Measurements from ENCODE around the gene CDC26.
"Not testable (repeated sequence)": the region's sequence is repeated elsewhere in the genome, so short reads cannot be mapped to it uniquely, and the experiment has no call there.

The CDC26 gene
- total RNA-seq: 5.6 to 12.9 reads per million in 2 donors

- DNase-seq: peak; percentile 89 to 98 (median 93)
These were observed at the start of gene CDC26, which contains the start of gene PRPF4 for GRCh38 chr9:113275157-113276131. Gene CDC26 (minus strand): TSS chr9:113275572. CDS start chr9:113272507, 3,065 bp downstream. Gene PRPF4 (plus strand): TSS chr9:113275658. CDS start chr9:113275744, 86 bp downstream.

DNA sequence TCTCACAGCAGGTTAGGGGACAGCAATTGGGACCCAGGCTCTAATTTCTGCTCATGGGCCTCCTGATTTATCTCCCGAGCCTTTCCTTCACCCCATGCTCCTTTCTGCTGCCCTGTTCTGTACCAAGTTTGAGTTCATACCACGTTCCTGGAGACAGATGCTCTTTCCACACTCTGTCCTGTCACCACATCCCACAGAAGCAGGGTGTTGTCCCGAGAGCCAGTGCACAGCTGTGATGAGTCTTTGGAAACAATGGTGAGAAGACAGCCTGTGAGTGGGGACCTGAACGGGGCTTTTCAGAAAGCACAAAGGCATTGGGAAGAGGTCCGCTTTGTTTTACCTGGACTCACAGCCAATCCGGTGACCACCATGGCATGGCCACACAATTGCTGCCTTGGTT is 47.3 kb upstream of the CDC26 start:
- DNase-seq: no peak

DNA sequence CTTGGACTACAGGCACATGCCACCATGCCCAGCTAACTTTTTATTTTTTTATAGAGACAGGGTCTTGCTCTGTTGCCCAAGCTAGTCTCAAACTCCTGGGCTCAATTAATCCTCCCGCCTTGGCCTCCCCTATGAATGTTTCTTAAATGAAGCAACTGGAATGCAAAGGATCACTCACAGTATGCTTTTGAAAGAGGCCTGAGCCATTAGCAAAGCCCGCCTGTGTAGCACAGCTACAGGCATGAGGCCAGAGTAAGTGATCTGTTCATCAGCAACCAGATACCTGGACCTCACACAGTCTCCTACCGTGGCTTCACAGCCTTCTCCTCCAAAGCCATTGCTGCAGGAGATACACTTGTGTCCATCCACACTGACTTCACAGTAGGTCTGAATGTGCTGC is 44.7 kb upstream of the CDC26 start:
- DNase-seq: no peak

- DNase-seq: no peak
These were observed 43.7 kb upstream of the CDC26 start for GRCh38 chr9:113319054-113319453.

- no peak for DNase-seq
These were observed 42.4 kb upstream of the CDC26 start for GRCh38 chr9:113317777-113318176.

DNA sequence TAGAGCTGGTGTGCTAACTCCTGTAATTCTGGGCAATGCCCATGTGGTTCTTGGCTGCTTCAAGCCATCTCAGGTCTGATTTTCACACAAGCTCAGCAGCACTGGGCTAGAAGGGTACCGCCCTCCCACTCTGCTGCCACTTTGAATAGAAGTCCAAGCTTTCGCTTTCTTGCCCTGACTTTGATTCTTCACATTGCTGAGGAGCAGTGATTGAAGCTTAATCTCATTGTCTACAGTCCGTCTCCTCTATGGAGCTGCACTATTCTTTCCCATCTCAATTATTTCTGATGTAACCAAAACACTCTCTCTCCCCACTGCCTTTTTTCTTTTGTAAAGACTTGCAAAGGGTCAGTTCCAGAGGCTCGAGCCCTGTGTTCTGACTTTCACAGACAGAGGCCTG is 40.7 kb upstream of the CDC26 start:
- no peak for DNase-seq

GRCh38 chr9:113315231-113315630 is 39.9 kb upstream of the CDC26 start:
- no peak for DNase-seq

DNA sequence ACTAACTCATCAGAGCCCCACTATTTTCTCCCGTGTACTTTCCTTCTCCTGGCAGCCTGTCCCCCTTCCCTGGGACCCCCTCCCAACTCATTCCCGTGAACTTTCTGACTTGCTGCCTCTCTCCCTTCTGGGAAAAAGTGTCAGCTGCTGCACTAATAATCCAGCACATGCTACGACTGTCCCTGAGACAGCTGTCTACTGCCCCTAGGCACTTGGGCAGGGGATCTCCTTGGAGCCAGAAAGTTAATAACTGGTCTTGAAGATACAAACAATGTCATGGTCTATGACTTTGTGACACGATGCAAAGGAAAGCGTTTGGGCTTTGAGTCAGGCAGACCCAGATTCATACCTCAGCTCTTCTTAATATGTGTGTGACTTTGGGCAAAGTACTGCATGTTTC is 37.9 kb upstream of the CDC26 start:
- no peak for DNase-seq

- no peak for DNase-seq
These were observed 36.6 kb upstream of the CDC26 start for GRCh38 chr9:113311961-113312360.

- DNase-seq: peak in 1 of 5 experiments; percentile 38
These were observed 35.2 kb upstream of the CDC26 start for GRCh38 chr9:113310538-113310937.

GRCh38 chr9:113309204-113309813 is 33.9 kb upstream of the CDC26 start:
- DNase-seq: peak in 2 of 5 experiments; percentile 3 to 56

DNA sequence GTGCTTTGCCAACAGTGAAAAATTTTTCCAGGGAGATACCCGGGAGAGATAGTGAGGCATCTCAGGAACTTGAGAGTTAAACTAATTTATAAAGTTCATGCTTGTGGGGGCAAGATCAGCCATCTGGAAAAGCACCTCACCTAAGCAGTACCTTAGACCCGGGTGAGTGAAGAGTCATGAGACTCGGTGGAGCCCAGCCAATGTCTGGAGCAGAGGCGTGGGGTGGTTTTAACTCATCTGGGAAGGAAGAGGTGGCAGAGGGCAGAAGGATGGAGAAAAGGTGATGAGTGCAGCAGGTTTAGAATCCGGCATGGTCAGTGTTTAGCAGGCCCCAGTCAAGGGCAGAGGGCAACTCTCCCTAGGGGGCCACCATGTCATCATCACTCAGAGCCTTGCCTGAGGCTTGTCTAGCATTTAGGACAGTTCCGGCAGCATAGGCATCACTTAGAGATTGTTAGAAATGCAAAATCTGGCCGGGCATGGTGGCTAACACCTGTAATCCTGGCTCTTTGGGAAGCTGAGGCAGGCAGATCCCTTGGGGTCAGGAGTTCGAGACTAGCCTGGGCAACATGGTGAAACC is 32.1 kb upstream of the CDC26 start:
- no peak for DNase-seq

DNA sequence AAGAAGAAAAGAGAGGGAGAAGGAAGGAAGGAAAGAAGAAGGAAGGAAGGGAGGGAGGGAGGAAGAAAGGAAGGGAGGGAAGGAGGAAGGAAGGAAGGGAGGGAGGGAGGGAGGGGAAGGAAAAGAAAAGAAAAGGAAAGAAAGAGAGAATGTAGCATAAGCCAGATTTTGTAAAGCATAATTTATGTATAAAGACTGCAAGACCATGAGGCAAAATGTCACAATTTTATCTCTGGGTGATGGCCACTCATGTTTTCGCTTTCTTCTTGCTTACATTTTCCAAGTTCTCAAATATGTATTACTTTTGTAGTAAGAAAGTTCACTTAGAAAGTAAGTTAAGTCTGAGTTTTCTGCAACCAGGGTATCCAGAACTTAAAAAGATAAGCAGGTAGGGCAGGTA is 31.2 kb upstream of the CDC26 start:
- no peak for DNase-seq

- no peak for DNase-seq
These were observed 27.5 kb upstream of the CDC26 start, which contains the start of gene RNF183 for GRCh38 chr9:113302792-113303418. Gene RNF183 (minus strand): TSS chr9:113303376. CDS start chr9:113298184, 5,192 bp downstream.

GRCh38 chr9:113301548-113301947 is 26.2 kb upstream of the CDC26 start:
- DNase-seq: no peak

DNA sequence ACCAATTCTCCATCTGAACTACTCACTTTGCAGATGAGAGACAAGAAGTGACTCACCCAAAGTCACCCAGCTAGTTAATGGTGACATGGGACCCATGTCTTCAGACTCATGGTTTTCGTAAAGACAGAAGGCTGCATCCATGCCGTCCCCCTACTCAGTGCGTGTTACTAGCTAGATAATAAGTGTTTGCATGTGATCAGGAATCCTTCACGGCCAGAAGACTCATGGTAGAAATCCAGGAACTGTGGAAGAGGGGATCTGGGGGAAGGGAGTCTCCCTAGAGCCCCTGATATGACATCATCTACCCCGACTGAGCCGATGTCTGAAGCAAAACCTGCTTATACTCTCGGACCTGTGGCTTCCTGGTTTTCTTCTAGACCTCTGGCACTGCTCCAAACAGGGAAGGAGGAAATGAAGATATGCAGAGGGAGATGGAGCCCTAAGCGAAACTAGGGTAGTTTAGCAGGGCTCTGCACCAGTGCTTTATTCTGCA is 24.5 kb upstream of the CDC26 start:
- DNase-seq: no peak

DNA sequence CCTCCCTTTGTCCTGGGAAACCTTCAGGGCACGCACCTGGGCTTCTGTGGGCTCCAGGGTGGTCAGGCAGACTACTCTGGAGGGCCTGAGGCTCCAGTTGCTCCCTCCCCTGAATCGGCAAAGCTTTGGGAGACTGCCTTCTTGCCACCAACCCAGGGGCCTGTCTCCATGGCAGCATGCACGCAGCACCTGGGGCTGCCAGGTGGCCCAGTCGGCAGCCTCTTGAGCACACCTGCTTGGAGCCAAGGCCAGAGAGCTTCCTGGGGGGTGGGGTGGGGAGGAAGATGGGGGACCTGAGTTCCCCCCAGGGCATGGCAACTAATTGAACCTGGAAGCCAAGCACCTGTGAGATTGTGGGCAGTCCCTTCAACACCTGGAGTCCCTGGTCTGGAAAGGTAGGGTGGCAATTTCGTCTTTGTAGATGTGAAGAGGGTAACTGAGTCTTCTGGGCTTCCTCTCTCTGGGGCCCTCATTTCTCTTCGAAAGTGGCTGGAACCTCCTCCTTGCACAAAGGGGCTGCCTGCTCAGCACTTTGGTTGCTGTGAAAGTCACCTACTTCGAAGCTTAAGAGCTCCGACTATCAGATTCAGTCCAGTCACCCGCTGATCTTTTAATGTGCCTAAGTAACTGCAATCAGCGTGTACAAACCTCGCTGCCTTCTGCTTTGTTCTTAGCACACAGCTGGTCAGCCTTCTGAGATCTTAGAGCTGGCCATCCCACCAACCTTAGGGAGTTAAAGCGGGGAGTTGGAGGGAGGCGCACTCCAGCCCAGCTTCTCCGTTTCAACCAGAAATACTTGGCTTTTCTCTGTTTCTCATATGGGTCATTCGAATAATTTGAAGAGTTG is 23.8 kb upstream of the CDC26 start:
- no peak for DNase-seq

DNA sequence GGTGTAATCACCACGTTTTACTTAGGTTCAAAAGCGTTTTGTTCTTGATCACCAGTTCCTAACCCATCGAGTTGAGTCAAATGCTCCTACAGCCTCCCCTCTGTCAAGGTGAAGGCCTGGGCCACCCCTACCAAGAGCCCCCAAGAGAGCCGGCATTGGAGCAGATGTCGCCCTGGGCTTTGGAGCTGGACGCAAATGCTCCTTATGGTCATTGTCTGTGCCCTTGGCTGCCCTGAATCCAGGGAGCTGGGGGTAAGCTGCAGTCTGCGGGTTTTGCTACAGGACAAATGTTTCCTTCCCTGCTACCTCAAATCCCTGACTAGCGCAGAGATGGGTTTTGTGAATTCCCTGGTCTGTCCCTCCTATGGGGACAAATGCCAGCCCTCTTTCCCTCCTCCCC is 22.9 kb upstream of the CDC26 start:
- DNase-seq: no peak

DNA sequence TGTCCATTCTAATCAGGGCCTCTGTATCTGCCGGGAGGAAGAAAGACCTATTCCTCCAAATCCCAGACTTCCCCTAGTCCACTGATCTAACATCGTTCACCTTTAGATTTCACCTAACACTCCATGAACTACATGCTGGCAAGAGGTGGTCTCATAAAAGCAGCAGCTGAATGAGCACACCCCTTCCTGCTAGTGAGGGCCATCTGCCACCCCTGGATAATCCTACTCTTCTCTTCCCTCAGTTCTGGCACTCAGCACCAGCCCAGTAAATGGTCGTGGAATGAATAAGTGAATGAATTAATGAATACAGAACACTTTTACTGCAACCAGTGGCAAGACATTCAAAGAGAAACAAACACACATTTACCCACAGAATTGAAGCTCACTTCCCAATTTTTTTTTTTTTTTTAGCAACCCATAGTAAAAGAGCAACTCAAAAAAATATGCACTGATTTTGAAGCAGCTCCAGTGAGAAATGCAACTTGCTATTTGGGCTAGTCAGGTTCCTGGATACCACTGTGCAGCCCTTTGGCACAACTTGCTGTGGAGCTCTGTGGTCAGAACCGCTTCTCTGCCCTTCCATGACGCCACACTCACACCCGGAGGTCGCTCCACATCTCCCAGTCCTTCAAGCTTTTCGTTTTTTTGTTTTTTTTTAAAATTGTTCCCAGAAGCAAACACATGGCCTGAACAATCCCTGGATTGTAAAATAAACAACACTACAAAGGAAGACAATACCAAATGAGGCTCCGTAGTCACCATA is 21.6 kb upstream of the CDC26 start:
- no peak for DNase-seq

DNA sequence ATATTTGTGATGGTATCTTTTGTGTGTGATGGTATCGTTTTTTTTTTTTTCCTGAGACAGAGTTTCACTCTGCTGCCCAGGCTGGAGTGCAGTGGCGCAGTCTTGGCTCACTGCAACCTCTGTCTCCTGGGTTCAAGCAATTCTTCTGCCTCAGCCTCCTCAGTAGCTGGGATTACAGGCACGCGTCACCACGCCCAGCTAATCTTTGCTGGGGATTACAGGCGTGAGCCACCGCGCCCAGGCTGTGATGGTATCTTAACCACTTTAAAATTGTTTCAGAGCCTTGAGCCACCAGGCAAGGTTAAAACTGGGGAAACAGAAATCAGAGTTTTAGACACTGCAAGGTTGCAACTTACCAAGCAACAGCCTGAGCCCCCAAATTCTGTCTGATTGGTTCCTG is 20.9 kb upstream of the CDC26 start:
- DNase-seq: not testable (repeated sequence)
